Hepatocyte (in vitro differentiated cells): ENCODE measurements around the gene C14orf180. TPM values are rescaled to one million over a fixed set of nuclear protein-coding genes. Genes with fewer than 3 reads are reported as not detected.
A peak's percentile ranks its signal among the peaks of the same experiment; 100 is the strongest.

ENCODE experiments used
- DNase-seq: peaks from one replicate; pipeline ENCODE4 v3.0.0-alpha.2; 2016; ENCODE audit warnings: low spot score
- H2AFZ ChIP-seq: fragments of 200-600 bp; sonication (generic); 2 replicates; pipeline ENCODE4 v1.6.0; 2016; ENCODE audit warnings: antibody characterized with exemption, mild to moderate bottlenecking
- H3K27ac ChIP-seq: fragments of 200-600 bp; sonication (generic); 2 replicates; pipeline ENCODE4 v1.5.1; 2016; ENCODE audit warnings: mild to moderate bottlenecking
- H3K27me3 ChIP-seq: fragments of 200-600 bp; sonication (generic); 2 replicates; pipeline ENCODE4 v1.6.1; 2016
- H3K36me3 ChIP-seq: fragments of 200-600 bp; sonication (generic); replicated peaks from 2 replicates; pipeline ENCODE4 v1.5.1; 2016; ENCODE audit warnings: low read depth; ENCODE audit not compliant: insufficient read depth
- H3K4me1 ChIP-seq: fragments of 200-600 bp; sonication (generic); 2 replicates; pipeline ENCODE4 v1.5.1; 2016; ENCODE audit warnings: mild to moderate bottlenecking, moderate library complexity; ENCODE audit not compliant: insufficient read depth
- H3K4me2 ChIP-seq: fragments of 200-600 bp; sonication (generic); 2 replicates; pipeline ENCODE4 v1.6.0; 2016
- H3K4me3 ChIP-seq: fragments of 200-600 bp; sonication (generic); 2 replicates; pipeline ENCODE4 v1.5.1; 2016; ENCODE audit warnings: mild to moderate bottlenecking
- H3K79me2 ChIP-seq: fragments of 200-600 bp; sonication (generic); 2 replicates; pipeline ENCODE4 v1.6.0; 2017; ENCODE audit warnings: mild to moderate bottlenecking
- H3K9me2 ChIP-seq: fragments of 200-600 bp; sonication (generic); replicated peaks from 2 replicates; pipeline ENCODE4 v1.6.0; 2017; ENCODE audit warnings: mild to moderate bottlenecking; ENCODE audit not compliant: insufficient read depth
- H3K9me3 ChIP-seq: fragments of 200-600 bp; sonication (generic); 2 replicates; pipeline ENCODE4 v1.5.1; 2016; ENCODE audit warnings: low read depth, mild to moderate bottlenecking
- H4K20me1 ChIP-seq: fragments of 200-600 bp; sonication (generic); 2 replicates; pipeline ENCODE4 v1.6.0; 2016; ENCODE audit warnings: mild to moderate bottlenecking; ENCODE audit not compliant: insufficient read depth, poor library complexity, severe bottlenecking
- EZH2 ChIP-seq: fragments of 200-600 bp; sonication (generic); IDR thresholded peaks from 2 replicates; pipeline ENCODE4 v1.6.1; 2016; ENCODE audit warnings: antibody characterized with exemption, mild to moderate bottlenecking, borderline replicate concordance
- EZH2phosphoT487 ChIP-seq: fragments of 200-600 bp; sonication (generic); IDR thresholded peaks from one replicate; pipeline ENCODE4 v1.6.1; 2018; ENCODE audit warnings: antibody characterized with exemption, mild to moderate bottlenecking, low read depth, moderate library complexity; ENCODE audit not compliant: unreplicated experiment, severe bottlenecking
- WGBS: methylation state at CpG from one replicate; pipeline ENCODE4 v1.1.6; 2016; ENCODE audit warnings: low lambda C conversion rate; ENCODE audit errors: missing lambda C conversion rate; 5-methylcytosine and 5-hydroxymethylcytosine counted together
- polyA plus RNA-seq: library from polyadenylated mRNA; unstranded; fragments of >200 nt; fragmentation: Nextera tagmentation; extraction: Ambion mirVana; gene quantifications from 2 replicates; pipeline ENCODE4 v1.2.1, GENCODE V29; 2016
- total RNA-seq: library from RNA; depleted of rRNA; stranded (reverse); fragments of >200 nt; gene quantifications from 2 replicates; pipeline ENCODE4 v1.2.3, GENCODE V29; 2014
- TF ChIP-seq, protein P1 (sequence below): fragments of 200-600 bp; sonication (generic); IDR thresholded peaks from 2 replicates; pipeline ENCODE4 v1.5.1; 2016; ENCODE audit warnings: antibody characterized with exemption, mild to moderate bottlenecking; ENCODE audit not compliant: poor library complexity

C14orf180 gene
- total and polyA plus RNA-seq, 2 experiments from 2014 or later = 1.1 to 1.2 TPM

- Histone ChIP-seq H3K27ac (no peak overlapping the region), H3K4me3 (no peak overlapping the region), H3K4me1 (peaks cover 10% of the 10 kb centered on the region), H3K4me2 (no peak overlapping the region), H3K9me2 (no peaks in the 10 kb centered on the region), H2AFZ (no peak overlapping the region), H4K20me1 (no peaks in the 10 kb centered on the region), H3K9me3 (no peaks in the 10 kb centered on the region), H3K79me2 (no peaks in the 10 kb centered on the region), H3K27me3 (peaks cover 7% of the 10 kb centered on the region), H3K36me3 (no peaks in the 10 kb centered on the region)
- DNase-seq = no peak
- TF ChIP-seq EZH2phosphoT487 = no peak
- TF ChIP-seq, protein P1, sequence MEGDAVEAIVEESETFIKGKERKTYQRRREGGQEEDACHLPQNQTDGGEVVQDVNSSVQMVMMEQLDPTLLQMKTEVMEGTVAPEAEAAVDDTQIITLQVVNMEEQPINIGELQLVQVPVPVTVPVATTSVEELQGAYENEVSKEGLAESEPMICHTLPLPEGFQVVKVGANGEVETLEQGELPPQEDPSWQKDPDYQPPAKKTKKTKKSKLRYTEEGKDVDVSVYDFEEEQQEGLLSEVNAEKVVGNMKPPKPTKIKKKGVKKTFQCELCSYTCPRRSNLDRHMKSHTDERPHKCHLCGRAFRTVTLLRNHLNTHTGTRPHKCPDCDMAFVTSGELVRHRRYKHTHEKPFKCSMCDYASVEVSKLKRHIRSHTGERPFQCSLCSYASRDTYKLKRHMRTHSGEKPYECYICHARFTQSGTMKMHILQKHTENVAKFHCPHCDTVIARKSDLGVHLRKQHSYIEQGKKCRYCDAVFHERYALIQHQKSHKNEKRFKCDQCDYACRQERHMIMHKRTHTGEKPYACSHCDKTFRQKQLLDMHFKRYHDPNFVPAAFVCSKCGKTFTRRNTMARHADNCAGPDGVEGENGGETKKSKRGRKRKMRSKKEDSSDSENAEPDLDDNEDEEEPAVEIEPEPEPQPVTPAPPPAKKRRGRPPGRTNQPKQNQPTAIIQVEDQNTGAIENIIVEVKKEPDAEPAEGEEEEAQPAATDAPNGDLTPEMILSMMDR = no peak
- no peak for TF ChIP-seq EZH2
- WGBS = 94% methylated on average over 5 of the region's 5 CpGs
These were observed 17.0 kb upstream of the C14orf180 start for GRCh38 chr14:104562606-104563005.

DNA sequence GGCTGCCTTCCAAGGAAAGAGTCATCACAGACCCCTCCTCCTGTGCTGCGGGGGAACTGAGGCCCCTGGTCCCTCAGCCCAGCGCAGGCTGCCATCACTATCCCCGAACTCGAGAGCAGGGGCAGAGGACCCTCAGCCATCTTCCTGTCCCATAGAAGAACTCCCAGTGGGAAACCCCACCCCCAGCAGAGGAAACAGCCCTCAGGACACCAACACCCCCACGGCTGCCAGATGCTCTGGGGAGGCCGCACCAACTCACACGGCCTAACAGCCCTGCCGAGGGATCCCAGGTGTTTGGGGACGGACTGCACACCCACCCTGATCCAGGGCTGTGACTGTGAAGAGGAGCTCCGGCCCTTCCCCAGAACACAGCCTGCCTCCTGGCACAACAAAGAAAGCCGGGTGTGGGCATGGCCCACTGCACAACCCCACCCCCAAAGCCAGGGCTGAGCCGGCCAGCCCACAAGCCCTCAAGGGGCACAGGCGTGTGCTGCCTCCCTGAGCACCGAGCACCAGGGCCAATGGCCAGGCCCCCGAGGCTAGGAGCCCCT, 16.3 kb upstream of the C14orf180 start:
- Histone ChIP-seq H3K4me3 (no peak overlapping the region), H3K4me2 (no peak overlapping the region), H3K4me1 (peaks cover 13% of the 10 kb centered on the region), H3K9me2 (no peaks in the 10 kb centered on the region), H3K27ac (no peak overlapping the region), H3K9me3 (no peaks in the 10 kb centered on the region), H4K20me1 (no peaks in the 10 kb centered on the region), H3K36me3 (no peaks in the 10 kb centered on the region), H3K79me2 (no peaks in the 10 kb centered on the region), H2AFZ (no peak overlapping the region), H3K27me3 (peaks cover 7% of the 10 kb centered on the region)
- 78% methylated on average over 14 of the region's 15 CpGs for WGBS
- DNase-seq = no peak
- TF ChIP-seq EZH2 = no peak
- TF ChIP-seq, protein P1 = no peak

DNA sequence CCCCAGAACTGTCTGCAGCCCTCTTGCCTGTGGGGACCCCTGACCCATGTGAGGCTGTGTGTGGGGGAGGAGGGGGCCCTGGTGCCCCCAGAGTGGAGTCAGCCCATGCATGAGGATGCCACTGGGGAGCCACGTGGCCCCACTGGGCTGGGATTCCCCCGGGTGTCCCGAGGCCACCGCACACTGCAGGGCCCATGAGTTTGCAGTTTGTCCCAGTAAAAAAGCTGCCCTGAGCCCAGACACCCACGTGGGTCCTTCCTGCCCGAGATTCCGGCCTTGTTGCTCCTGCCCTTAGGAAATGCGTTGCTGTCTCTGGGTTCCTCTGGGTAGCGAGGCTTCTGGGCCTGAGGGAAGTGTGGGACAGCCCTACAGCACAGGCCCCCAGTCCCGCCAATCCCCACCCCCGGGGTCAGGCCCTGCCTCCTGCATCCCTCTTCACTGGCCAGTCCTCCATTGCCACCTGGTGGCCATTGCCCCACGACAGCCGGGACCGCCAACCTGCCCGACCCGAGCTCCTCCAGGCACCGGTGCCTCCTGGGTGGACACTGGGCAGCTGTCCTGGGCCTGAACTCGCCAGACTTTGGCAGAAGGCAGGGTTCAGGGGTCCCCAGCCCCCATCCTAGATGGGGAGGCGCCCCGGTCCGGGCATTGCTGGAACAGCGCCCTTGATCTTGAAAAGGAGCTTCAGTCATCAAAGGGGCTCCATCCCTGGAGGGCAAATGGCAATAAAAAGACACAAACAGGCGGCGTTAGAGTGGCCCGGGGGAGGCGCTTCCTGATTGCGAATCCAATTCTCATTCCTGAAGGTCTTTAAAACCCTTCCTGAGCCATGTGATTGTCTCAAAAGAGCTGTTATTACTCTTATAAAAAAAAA, 15.6 kb upstream of the C14orf180 start:
- no peak overlapping the region for H3K27ac ChIP-seq
- peaks cover 13% of the 10 kb centered on the region for H3K4me1 ChIP-seq
- TF ChIP-seq, protein P1 = peak; percentile 97
- no peak for TF ChIP-seq EZH2
- H3K4me3 ChIP-seq = no peak overlapping the region
- H2AFZ ChIP-seq = no peak overlapping the region
- DNase-seq = peak; percentile 84
- no peaks in the 10 kb centered on the region for H3K9me2 ChIP-seq
- 25% methylated on average over 24 of the region's 27 CpGs for WGBS
- no peak overlapping the region for H3K4me2 ChIP-seq
- H3K9me3 ChIP-seq = no peaks in the 10 kb centered on the region
- H4K20me1 ChIP-seq = no peaks in the 10 kb centered on the region
- peaks cover 7% of the 10 kb centered on the region for H3K27me3 ChIP-seq
- no peaks in the 10 kb centered on the region for H3K79me2 ChIP-seq
- H3K36me3 ChIP-seq = no peaks in the 10 kb centered on the region
